ENCODE data around the gene BLOC1S3.

The BLOC1S3 gene, protein sequence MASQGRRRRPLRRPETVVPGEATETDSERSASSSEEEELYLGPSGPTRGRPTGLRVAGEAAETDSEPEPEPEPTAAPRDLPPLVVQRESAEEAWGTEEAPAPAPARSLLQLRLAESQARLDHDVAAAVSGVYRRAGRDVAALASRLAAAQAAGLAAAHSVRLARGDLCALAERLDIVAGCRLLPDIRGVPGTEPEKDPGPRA

GRCh38 chr19:45178262-45179071 is at the start of gene BLOC1S3:
TSS of gene BLOC1S3 (plus strand) at chr19:45178784. CDS start at chr19:45179297, 513 bp downstream.
- Histone ChIP-seq H3K27ac (ENCODE audit: low read depth, low read length) (peak within 1 kb of the TSS; percentile 90), H3K36me3 (ENCODE audit: control insufficient read depth in 5 of 5, insufficient read depth in 5 of 5, low read length in 5 of 5) (peaks cover 0 to 9% (median 5%) of the 10 kb centered on the region in 5 donors), H3K9ac (ENCODE audit: low read length in 5 of 5) (peak within 1 kb of the TSS; percentile 68 to 93 (median 79)), H3K4me1 (ENCODE audit: control insufficient read depth in 5 of 5, insufficient read depth in 5 of 5, low read length in 5 of 5) (peaks cover 5 to 42% (median 36%) of the 10 kb centered on the region in 5 donors), H3K9me3 (ENCODE audit: control insufficient read depth in 5 of 5, low read length in 5 of 5) (no peaks in the 10 kb centered on the region), H3K27me3 (ENCODE audit: control insufficient read depth in 5 of 5, insufficient read depth in 4 of 5, low read length in 5 of 5) (peaks cover 0 to 3% (median 0%) of the 10 kb centered on the region in 5 donors), H3K4me3 (ENCODE audit: low read depth in 1 of 5, low read length in 5 of 5) (peak within 1 kb of the TSS; percentile 87 to 99 (median 96))

DNA sequence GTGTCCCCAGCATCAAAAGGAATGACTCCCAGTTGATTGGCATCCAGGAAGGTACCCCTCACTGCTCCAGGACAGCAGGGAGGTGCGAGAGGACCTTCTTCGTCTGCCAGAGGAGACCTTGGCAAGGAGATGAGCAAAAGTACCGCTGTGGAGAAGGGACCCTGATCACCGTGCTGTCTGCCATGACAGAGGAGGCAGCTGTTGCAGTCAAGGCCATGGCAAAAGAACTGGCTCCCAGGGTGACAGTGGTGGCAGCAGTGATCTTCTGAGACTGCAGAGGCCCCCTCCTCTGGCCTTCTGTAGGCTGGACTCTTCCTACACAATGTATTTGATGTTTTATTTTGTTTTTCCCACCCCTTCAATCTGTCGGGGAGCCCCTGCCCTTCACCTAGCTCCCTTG is 49.8 kb upstream of the BLOC1S3 start:
- Histone ChIP-seq H3K9me3 (ENCODE audit: control insufficient read depth in 5 of 5, low read length in 5 of 5) (no peaks in the 10 kb centered on the region), H3K4me3 (ENCODE audit: low read depth in 1 of 5, low read length in 5 of 5) (no peak overlapping the region), H3K36me3 (ENCODE audit: control insufficient read depth in 5 of 5, insufficient read depth in 5 of 5, low read length in 5 of 5) (peaks cover 0 to 5% (median 3%) of the 10 kb centered on the region in 5 donors), H3K4me1 (ENCODE audit: control insufficient read depth in 5 of 5, insufficient read depth in 5 of 5, low read length in 5 of 5) (peaks cover 0 to 6% (median under 1%) of the 10 kb centered on the region in 5 donors), H3K27ac (ENCODE audit: low read depth, low read length) (no peak overlapping the region), H3K9ac (ENCODE audit: low read length in 5 of 5) (no peak overlapping the region), H3K27me3 (ENCODE audit: control insufficient read depth in 5 of 5, insufficient read depth in 4 of 5, low read length in 5 of 5) (no peaks in the 10 kb centered on the region)

- Histone ChIP-seq H3K9me3 (ENCODE audit: control insufficient read depth in 5 of 5, low read length in 5 of 5) (no peaks in the 10 kb centered on the region), H3K27me3 (ENCODE audit: control insufficient read depth in 5 of 5, insufficient read depth in 4 of 5, low read length in 5 of 5) (no peaks in the 10 kb centered on the region), H3K27ac (ENCODE audit: low read depth, low read length) (no peak overlapping the region), H3K9ac (ENCODE audit: low read length in 5 of 5) (no peak overlapping the region), H3K4me1 (ENCODE audit: control insufficient read depth in 5 of 5, insufficient read depth in 5 of 5, low read length in 5 of 5) (peaks cover 0 to 5% (median 0%) of the 10 kb centered on the region in 5 donors), H3K36me3 (ENCODE audit: control insufficient read depth in 5 of 5, insufficient read depth in 5 of 5, low read length in 5 of 5) (peaks cover 0 to 5% (median 2%) of the 10 kb centered on the region in 5 donors), H3K4me3 (ENCODE audit: low read depth in 1 of 5, low read length in 5 of 5) (no peak overlapping the region)
These were observed 48.3 kb upstream of the BLOC1S3 start for GRCh38 chr19:45130236-45130635.

- Histone ChIP-seq H3K27ac (ENCODE audit: low read depth, low read length) (no peak overlapping the region), H3K4me1 (ENCODE audit: control insufficient read depth in 5 of 5, insufficient read depth in 5 of 5, low read length in 5 of 5) (peaks cover 0 to 1% (median 0%) of the 10 kb centered on the region in 5 donors), H3K9me3 (ENCODE audit: control insufficient read depth in 5 of 5, low read length in 5 of 5) (no peaks in the 10 kb centered on the region), H3K4me3 (ENCODE audit: low read depth in 1 of 5, low read length in 5 of 5) (no peak overlapping the region), H3K27me3 (ENCODE audit: control insufficient read depth in 5 of 5, insufficient read depth in 4 of 5, low read length in 5 of 5) (no peaks in the 10 kb centered on the region), H3K36me3 (ENCODE audit: control insufficient read depth in 5 of 5, insufficient read depth in 5 of 5, low read length in 5 of 5) (peaks cover 0 to 5% (median 2%) of the 10 kb centered on the region in 5 donors), H3K9ac (ENCODE audit: low read length in 5 of 5) (no peak overlapping the region)
These were observed 47.5 kb upstream of the BLOC1S3 start for GRCh38 chr19:45130888-45131615.

DNA sequence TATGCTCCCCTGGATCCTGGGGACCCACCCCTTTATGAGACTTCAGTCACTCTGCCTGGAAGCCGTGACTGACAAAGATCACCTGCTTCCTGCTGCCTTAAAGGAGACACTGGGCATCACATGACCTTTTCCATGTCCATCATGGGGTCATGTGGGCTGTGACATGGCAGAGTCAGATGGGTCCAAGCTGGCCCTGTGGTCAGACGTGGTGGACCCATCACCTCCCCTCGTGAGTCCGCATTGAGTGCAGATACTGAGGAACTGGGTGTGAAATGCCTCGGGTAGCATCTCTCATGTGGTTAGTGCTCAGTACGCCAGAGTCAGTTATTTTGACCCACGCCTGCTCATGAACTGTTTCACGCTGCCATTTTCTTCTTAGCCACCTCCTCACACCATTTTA is 44.9 kb upstream of the BLOC1S3 start:
- Histone ChIP-seq H3K27ac (ENCODE audit: low read depth, low read length) (no peak overlapping the region), H3K4me3 (ENCODE audit: low read depth in 1 of 5, low read length in 5 of 5) (no peak overlapping the region), H3K9ac (ENCODE audit: low read length in 5 of 5) (no peak overlapping the region), H3K27me3 (ENCODE audit: control insufficient read depth in 5 of 5, insufficient read depth in 4 of 5, low read length in 5 of 5) (no peaks in the 10 kb centered on the region), H3K4me1 (ENCODE audit: control insufficient read depth in 5 of 5, insufficient read depth in 5 of 5, low read length in 5 of 5) (peaks cover 0 to 12% (median 8%) of the 10 kb centered on the region in 5 donors), H3K9me3 (ENCODE audit: control insufficient read depth in 5 of 5, low read length in 5 of 5) (no peaks in the 10 kb centered on the region), H3K36me3 (ENCODE audit: control insufficient read depth in 5 of 5, insufficient read depth in 5 of 5, low read length in 5 of 5) (peaks cover 0 to 5% (median 2%) of the 10 kb centered on the region in 5 donors)

GRCh38 chr19:45135176-45135885 is 43.3 kb upstream of the BLOC1S3 start:
- Histone ChIP-seq H3K4me3 (ENCODE audit: low read depth in 1 of 5, low read length in 5 of 5) (no peak overlapping the region), H3K9me3 (ENCODE audit: control insufficient read depth in 5 of 5, low read length in 5 of 5) (no peaks in the 10 kb centered on the region), H3K9ac (ENCODE audit: low read length in 5 of 5) (no peak overlapping the region), H3K4me1 (ENCODE audit: control insufficient read depth in 5 of 5, insufficient read depth in 5 of 5, low read length in 5 of 5) (peaks cover 0 to 12% (median 8%) of the 10 kb centered on the region in 5 donors), H3K27ac (ENCODE audit: low read depth, low read length) (no peak overlapping the region), H3K27me3 (ENCODE audit: control insufficient read depth in 5 of 5, insufficient read depth in 4 of 5, low read length in 5 of 5) (no peaks in the 10 kb centered on the region), H3K36me3 (ENCODE audit: control insufficient read depth in 5 of 5, insufficient read depth in 5 of 5, low read length in 5 of 5) (peaks cover 0 to 2% (median 0%) of the 10 kb centered on the region in 5 donors)

GRCh38 chr19:45136507-45137178 is 41.9 kb upstream of the BLOC1S3 start:
- H3K4me1 ChIP-seq (ENCODE audit: control insufficient read depth in 5 of 5, insufficient read depth in 5 of 5, low read length in 5 of 5), result peaks cover 0 to 12% (median 8%) of the 10 kb centered on the region in 5 donors
- H3K27ac ChIP-seq (ENCODE audit: low read depth, low read length), result no peak overlapping the region
- no peaks in the 10 kb centered on the region for H3K9me3 ChIP-seq (ENCODE audit: control insufficient read depth in 5 of 5, low read length in 5 of 5)
- H3K36me3 ChIP-seq (ENCODE audit: control insufficient read depth in 5 of 5, insufficient read depth in 5 of 5, low read length in 5 of 5), result peaks cover 0 to 12% (median 11%) of the 10 kb centered on the region in 5 donors
- H3K4me3 ChIP-seq (ENCODE audit: low read depth in 1 of 5, low read length in 5 of 5), result no peak overlapping the region
- no peaks in the 10 kb centered on the region for H3K27me3 ChIP-seq (ENCODE audit: control insufficient read depth in 5 of 5, insufficient read depth in 4 of 5, low read length in 5 of 5)
- no peak overlapping the region for H3K9ac ChIP-seq (ENCODE audit: low read length in 5 of 5)

DNA sequence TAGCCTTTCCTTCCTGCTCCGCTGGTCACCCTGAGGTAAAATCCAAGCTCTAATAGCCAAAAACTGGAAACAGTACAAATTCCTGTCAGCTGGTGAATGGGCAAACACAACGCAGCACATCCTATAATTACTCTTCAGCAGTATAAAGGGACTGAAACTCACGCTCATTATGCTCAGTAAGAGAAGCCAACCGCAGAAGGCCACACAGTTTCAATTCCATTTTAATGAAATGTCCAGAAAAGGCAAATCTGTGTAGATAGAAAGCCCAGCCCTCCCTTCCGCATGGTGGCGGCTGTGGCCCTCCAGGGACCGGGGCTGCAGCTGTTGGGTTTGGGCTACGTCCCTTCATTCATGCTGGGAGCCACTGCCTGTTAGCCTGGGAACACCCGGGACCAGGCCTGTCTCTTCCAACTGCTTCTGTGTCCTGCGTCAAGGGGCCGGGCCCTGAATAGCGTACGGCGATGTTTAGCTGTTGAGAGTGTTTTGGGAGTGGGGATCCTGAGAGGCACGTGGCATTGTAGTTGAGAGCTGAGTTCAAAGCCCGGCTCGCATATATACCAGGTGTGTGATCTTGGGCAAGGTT is 41.3 kb upstream of the BLOC1S3 start:
- Histone ChIP-seq H3K9ac (ENCODE audit: low read length in 5 of 5) (no peak overlapping the region), H3K36me3 (ENCODE audit: control insufficient read depth in 5 of 5, insufficient read depth in 5 of 5, low read length in 5 of 5) (peaks cover 0 to 19% (median 17%) of the 10 kb centered on the region in 5 donors), H3K4me1 (ENCODE audit: control insufficient read depth in 5 of 5, insufficient read depth in 5 of 5, low read length in 5 of 5) (peaks cover 0 to 12% (median 8%) of the 10 kb centered on the region in 5 donors), H3K9me3 (ENCODE audit: control insufficient read depth in 5 of 5, low read length in 5 of 5) (no peaks in the 10 kb centered on the region), H3K27me3 (ENCODE audit: control insufficient read depth in 5 of 5, insufficient read depth in 4 of 5, low read length in 5 of 5) (no peaks in the 10 kb centered on the region), H3K27ac (ENCODE audit: low read depth, low read length) (no peak overlapping the region), H3K4me3 (ENCODE audit: low read depth in 1 of 5, low read length in 5 of 5) (no peak overlapping the region)

GRCh38 chr19:45138303-45138751 is 40.3 kb upstream of the BLOC1S3 start:
- Histone ChIP-seq H3K36me3 (ENCODE audit: control insufficient read depth in 5 of 5, insufficient read depth in 5 of 5, low read length in 5 of 5) (peaks cover 0 to 29% (median 28%) of the 10 kb centered on the region in 5 donors), H3K27ac (ENCODE audit: low read depth, low read length) (no peak overlapping the region), H3K27me3 (ENCODE audit: control insufficient read depth in 5 of 5, insufficient read depth in 4 of 5, low read length in 5 of 5) (no peaks in the 10 kb centered on the region), H3K9ac (ENCODE audit: low read length in 5 of 5) (no peak overlapping the region), H3K4me1 (ENCODE audit: control insufficient read depth in 5 of 5, insufficient read depth in 5 of 5, low read length in 5 of 5) (peaks cover 0 to 12% (median 8%) of the 10 kb centered on the region in 5 donors), H3K4me3 (ENCODE audit: low read depth in 1 of 5, low read length in 5 of 5) (no peak overlapping the region), H3K9me3 (ENCODE audit: control insufficient read depth in 5 of 5, low read length in 5 of 5) (no peaks in the 10 kb centered on the region)

Data from subcutaneous abdominal adipose tissue (tissue), 5 donors.